ENCODE measurements around the gene PI4KA. TPM values are rescaled to one million over a fixed set of nuclear protein-coding genes. Genes with fewer than 3 reads are reported as not detected.

Gene PI4KA
- total RNA-seq, 1 donor from 2014 or later: 100 TPM

GRCh38 chr22:20881869-20882815, 23.5 kb upstream of the PI4KA start:
- DNase-seq (ENCODE audit: low spot score): no peak

DNA sequence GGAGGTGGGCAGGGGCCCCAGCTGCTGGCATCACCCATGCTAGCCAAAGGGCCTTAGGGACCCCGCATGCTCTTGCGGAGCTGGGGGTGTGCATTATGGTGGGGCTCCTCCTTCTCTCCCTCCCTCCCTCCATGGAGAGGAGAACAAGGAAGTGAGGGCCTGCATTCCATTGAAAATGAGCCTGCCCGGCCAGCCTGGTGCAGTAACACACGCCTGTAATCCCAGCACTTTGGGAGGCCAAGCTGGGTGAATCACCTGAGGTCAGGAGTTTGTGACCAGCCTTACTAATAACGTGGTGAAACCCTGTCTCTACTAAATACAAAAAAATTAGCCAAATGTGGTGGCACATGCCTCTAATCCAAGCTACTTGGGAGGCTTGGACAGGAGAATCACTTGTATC, 22.6 kb upstream of the PI4KA start:
- DNase-seq (ENCODE audit: low spot score): no peak

DNA sequence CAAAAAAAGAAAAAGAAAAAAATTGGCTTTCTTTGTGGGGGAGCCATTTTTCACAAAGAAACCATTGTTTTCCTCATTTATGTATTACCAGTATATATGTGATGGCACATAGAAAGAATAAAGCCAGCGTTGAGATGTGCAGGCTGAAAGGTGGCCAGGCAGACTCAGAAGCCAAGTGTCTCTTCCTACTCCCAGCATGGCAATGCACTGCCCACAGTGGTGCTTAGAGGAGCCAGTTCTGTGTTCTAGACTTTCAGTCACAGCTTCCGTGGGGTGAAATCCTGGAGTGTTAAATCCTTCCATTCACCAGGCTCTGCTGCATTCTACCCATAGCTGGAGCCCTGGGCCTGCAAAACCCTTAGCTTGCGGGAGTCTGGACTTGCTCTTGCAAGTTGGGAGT, 19.1 kb upstream of the PI4KA start:
- no peak for DNase-seq (ENCODE audit: low spot score)

DNA sequence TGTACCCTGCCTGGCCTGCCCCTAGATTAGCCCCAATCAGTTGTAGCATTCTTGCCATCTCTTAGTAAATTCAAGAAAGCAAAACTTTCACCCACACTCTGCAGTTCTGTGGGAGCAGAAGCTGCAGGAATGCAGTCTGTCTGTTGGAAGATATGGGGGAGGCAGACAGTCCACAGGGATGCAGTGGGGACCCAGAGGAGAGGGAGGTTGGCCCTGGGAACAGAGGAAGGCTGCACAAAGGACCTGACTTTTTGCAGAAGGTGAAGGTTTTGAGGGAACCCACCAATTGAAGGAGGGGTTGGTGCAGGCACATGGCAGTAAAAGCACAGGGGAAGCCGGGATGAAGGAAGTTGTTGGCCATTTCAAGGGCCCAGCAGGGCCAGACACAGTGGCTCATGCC, 16.7 kb upstream of the PI4KA start:
- DNase-seq (ENCODE audit: low spot score): no peak

DNA sequence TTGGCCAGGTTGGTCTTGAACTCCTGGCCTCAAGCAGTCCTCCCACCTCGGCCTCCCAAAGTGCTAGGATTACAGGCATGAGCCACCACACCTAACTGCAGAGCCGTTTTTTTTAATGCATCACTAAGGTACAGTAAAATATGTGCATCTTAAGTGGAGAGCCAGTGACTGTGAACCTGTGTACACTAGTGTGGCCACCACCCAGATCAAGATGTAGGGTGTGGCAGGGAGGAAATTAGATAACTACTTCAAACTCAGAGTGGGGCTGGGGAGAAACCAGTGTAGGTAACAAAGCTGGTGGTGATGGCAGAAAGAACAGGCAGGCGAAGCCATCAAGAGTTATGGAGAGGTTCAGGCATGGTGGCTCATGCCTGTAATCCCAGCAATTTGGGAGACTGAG, 14.6 kb upstream of the PI4KA start:
- no peak for DNase-seq (ENCODE audit: low spot score)

DNA sequence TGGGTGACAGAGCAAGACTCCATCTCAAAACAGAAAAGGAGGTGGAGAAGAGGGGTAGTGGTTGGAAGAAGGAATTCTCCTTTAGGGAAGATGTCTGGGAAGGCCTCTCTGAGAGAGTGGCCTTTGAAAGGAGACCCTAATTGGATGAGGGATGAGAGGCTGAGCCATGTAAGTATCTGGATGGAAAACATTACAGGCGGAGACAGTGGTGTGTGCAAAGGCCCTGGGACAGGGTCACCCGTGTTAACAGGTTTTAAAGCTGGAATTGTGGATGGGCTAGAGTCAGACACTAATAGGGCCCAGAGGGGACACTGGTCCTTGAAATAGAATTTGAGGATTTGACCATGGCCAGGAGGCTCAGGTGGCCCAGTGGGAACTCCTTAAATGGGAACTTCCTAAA, 10.6 kb upstream of the PI4KA start:
- no peak for DNase-seq (ENCODE audit: low spot score)

DNA sequence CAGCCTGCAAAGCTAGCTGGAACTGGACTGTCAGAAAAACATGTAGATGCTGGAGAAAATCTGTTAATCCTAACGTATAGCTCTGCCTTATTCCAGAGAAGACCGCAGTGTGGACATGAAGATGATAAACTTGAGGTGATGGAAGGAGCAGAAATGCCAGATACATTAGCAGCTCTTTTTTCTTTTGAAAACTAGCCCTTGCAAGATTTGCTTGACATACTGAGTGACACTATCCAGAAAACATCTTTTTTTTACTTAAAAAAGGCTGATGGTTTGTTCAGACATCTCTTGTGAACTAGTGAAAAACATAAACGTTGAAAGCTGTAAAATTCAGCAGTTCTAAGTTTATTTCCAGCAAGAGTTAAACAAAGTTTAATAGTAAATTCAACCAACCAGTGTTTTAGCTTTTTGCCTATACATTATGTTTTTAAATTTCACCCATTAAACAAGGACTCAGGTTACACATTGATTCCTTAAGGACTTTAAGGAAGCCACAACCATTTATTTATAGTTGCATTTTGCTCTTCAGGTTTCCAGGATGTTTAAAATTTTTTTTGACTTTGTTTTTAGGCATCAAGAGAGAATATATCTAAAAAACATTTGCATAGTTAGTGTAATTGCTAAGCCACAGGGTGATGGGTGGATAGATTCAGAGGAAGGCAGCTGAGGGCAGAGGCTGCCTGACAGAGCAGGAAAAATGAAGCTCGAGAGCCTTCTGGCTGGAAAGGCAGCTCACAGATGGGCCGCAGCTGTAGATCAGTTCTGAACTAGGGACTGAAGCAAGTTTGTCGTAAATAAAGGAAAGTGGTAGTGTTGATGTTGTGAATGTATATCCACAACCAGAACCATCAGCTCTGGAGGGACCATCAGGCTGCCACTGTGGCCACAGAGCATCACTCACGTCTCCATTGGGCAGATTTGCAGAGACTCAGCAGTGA, 9.7 kb upstream of the PI4KA start:
- DNase-seq (ENCODE audit: low spot score): no peak

DNA sequence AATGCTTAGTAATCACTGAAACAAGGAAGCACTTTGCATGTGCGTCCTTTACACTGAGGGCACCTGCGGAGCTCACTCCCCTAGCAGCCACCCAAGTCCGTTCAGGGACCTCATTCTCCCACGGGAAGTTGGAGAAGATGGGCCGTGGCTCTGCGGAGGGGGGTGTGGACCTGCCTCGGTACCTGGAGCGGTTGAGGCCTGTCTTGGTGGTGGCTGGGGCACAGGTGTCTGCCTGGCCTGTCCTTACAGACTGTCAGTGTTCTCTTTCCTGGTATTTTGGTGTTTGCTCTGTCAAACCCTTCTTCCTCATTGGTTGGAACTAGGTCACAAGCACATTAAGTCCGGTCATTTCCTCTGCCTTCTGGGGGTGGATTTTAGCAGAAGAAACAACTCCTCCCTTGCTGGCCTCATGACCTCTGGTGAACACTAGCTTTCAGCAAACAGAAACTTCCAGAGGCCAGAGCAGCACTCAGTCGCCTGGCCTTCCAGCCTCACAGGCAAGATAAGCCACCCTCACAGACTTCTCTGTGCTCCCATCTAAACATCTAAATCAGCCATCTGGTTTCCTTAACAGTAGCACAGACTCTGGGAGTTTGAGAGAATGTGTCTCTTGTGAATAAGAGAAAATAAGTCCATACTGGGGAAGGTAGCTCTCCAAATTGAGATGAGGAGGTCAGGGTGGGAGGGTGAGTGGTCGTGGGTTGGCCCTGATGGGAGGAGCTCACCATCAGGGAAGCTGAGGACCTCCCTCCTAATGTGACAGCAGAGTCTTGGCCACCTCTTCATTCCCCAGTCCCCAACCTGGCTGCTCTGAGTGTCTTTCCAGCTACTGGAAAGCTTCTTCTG, 8.8 kb upstream of the PI4KA start:
- peak; percentile 84 for DNase-seq (ENCODE audit: low spot score)

DNA sequence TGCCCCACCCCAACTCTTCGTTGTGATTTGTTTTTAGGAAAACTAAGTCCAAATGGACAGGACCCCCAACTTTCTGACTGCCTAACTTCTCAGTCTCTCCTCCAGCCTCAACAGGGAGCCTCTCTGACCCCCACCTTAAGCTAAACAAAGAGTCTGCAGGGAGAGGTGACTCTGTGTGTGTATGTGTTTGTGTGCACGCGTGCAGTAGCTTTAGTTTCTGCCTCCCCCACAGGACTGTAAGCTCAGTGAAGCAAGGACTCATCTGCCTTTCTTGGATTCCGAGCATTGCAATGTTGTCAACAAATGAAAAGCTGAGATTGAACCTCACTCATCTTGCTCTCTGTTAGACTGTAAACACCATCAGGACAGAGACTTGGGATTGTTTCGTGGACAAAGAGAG, 8.1 kb upstream of the PI4KA start:
- DNase-seq (ENCODE audit: low spot score): no peak

GRCh38 chr22:20865875-20866445, 7.3 kb upstream of the PI4KA start:
- no peak for DNase-seq (ENCODE audit: low spot score)

GRCh38 chr22:20865331-20865730, 6.7 kb upstream of the PI4KA start:
- no peak for DNase-seq (ENCODE audit: low spot score)

- no peak for DNase-seq (ENCODE audit: low spot score)
Measured at GRCh38 chr22:20864186-20864908, 5.7 kb upstream of the PI4KA start.

- no peak for DNase-seq (ENCODE audit: low spot score)
Measured at GRCh38 chr22:20863366-20863765, 4.8 kb upstream of the PI4KA start.

GRCh38 chr22:20862540-20862939, 3.9 kb upstream of the PI4KA start:
- no peak for DNase-seq (ENCODE audit: low spot score)

DNA sequence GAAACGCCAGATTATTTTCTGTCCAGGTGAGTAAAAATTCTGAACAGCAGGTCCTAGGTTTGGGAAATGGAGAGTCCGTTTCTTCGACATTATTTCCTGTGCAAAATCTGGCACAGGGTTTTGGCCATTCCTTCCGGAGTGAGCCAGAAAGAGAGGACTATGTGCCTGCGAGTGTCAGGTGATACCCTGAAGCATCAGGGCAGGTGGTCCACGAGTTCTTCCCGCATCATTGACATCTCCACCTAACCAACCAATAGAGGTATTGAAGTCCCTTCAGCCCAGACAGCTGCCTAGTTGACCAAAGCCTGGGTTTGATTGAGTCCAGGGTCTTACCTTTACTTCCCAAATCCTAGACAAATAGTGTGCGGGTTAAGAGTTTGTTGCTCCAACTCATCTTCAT, 1.0 kb upstream of the PI4KA start:
- no peak for DNase-seq (ENCODE audit: low spot score)

DNA sequence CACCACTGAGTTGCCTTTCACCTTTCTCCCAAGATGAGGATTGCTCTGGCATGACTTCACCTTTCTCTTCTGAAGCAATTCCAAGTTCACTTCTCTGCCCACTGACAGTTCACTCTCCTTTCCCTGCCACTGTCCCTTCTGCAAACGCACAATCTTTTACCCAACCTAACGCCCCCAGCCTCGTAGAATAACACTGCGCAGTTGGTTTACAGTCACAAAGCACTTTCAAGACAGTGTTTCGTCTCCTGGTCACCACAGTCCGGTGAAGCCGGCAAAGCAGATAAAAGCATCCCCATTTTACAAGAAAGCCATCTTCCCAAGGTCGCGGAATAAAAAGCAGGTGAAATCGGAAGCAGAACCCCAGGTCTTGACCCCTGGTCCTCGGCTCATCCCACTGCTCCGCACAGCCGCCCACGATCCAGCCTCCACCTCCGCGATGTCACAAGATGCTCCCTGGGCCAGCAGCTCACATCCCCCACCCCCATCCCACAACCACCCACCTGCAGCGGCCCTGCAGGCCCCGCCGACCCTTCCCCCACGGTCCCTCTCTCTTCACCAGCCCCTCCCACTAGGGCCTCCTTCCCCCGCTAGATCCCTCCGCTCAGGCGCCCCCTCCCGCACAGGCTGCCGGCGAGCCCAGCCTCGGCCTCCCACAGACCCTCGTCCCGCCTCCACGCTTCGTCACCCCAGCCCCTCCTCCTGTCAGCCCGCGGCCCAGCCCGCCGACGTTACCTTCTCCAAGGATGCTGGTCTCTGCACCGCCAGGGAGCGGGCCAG, 585 bp downstream of the PI4KA start:
- peak; percentile 71 for DNase-seq (ENCODE audit: low spot score)

DNA sequence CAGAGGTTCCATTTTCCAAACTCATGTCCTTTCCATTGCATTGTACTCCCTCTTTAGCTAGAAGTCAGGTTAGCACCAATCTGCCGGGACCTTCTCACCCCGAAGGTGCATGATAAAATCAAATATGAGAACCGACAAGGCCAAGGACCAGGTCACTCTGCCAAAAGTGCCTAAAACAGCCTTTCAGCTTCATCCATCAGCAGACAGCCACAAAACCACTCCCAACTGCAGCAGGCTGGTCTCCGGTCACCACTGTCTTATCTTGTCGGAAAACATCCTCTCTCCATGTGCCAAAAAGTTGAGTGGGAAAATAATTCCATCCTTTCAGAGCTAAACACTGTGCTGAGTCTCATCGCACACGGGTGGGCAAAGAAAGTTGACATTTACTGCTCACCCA, 1.4 kb downstream of the PI4KA start:
- DNase-seq (ENCODE audit: low spot score): no peak

- DNase-seq (ENCODE audit: low spot score): no peak
Measured at GRCh38 chr22:20853236-20853660, 5.4 kb downstream of the PI4KA start.

DNA sequence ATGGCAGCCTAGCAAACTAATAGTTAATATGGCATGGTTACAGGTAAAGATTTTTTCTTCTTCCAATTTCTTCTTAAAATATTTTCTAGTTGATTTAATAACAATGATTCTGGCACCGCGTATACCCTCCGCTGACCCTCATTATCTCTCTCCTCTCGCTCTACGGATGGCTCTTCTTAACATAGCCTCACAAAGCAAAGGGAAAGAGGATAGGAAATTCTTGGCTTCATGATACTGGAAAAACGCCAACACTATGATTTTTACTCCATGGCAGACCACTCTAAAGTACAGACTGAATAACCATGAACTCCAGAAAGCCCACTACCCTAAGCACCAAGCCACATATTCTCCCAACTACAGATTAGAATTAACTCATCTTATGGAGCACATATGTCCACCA, 6.1 kb downstream of the PI4KA start:
- no peak for DNase-seq (ENCODE audit: low spot score)

DNA sequence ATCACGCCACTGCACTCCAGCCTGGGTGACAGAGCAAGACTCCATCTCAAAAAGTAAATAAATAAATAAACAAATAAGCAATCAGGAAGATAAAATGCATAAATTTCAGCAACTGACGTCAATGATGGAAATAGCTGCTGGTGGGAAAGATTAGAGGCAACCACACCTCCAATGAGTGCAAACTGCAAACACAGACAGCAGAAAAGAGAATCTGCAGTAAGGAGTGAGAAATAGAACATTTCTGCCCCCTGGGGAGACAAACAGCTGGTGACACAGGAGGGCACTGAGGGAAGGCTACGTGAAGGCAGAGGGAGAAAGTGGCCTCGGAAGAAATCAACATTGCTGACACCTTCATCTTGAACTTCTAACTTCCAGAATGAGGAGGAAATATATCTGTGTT, 6.5 kb downstream of the PI4KA start:
- no peak for DNase-seq (ENCODE audit: low spot score)

Measured in mucosa of gallbladder (tissue), 1 donor.